Epithelial cell of prostate (primary cell): ENCODE results near the gene DLGAP4.

Experiments used
- DNase-seq: peaks from one replicate; pipeline ENCODE4 v3.0.0-alpha.2; 2011; ENCODE audit warnings: low read depth, low spot score
- H3K27ac ChIP-seq: fragments of 450-650 bp; 2 replicates; pipeline ENCODE4 v1.5.1; 2017; ENCODE audit warnings: mild to moderate bottlenecking

Gene DLGAP4

DNA sequence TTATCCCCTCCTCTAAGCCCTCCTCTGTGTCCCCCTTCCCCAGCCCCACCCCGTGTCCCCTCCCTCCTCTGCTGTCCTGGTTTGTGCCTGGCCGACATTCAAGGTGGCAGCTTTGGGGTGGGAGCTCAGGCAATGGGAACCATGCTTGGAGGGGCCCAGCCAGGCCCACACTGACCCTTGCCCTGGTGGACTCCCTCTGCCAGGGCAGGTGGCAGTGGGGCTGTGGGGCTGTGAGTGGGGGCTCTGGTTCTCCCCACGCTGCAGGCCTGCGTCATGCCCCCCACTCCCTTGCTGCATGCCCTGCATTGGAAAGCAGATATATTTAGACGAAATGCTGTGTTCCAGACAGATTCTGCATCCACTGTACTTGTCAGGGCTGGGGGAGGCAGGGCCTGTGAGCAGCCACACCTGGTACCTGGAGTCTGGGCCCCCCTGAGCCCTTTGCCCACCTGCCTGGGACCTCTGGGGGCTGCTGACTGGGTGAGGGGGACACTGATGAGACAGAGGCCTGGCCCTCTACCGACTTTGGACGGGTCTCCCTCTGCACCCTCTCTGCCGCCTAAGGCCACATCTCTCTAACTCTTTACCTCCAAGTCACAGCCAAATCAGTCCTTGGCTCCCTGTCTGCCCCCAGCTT lies 14.2 kb downstream of the DLGAP4 start:
- no peak for DNase-seq
- no peak overlapping the region for H3K27ac ChIP-seq

DNA sequence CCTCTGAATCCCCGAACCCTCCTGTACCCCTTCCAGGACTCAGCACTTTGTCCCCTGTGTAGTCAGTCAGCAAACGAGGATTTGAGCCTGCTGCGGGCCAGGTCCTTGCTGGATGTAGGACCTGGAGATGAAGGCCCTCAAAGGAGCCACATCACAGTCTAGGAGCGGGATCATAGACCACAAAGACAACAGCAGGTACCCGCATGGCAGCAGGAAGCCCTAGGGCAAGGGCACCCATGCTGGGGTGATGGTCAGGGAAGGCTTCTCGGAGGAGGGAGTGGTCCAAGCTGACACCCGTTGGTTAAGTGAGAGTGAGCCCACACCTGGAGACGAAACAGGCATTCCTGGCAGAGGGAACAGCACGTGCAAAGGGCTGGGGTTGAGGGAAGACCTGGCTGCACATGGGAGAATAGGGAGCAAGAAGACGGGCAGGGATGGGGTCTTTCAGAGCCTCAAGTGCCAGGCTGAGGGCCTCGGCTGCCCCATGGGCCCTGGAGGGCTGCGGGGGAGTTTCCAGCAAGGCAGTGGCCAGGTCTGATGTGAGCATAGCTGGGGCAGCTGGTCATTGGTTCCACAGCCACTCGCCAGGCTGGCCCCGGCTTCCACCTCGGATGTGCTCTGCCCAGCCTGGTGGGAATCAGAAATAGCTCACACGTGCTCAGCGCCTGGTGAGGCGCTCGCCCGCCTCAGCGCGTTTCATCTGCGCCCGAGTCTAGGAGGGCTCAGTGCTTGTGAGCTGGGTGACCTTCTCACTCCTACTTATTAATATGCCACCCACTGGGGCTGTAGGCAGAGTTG lies 15.0 kb downstream of the DLGAP4 start:
- DNase-seq: no peak
- no peak overlapping the region for H3K27ac ChIP-seq

DNA sequence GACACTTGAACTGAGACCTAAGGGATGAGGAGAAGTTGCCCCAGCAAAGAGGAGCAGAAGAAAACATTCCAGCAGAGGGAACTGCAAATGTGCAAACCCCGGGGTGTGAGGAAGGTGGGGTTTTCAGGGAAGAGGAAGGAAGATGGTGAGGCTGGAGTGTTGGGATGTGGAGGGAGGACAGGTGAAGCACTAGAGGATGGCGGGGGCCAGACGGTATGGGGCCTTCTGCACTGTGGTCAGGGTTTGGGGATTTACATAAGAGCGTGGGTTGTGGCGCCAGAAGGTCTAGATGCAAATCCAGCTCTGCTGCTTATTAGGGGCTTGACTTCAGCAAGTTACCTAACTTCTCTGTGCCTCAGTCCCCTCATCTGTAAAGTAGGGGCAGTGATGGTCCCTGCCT lies 16.0 kb downstream of the DLGAP4 start:
- no peak for DNase-seq
- H3K27ac ChIP-seq: no peak overlapping the region

DNA sequence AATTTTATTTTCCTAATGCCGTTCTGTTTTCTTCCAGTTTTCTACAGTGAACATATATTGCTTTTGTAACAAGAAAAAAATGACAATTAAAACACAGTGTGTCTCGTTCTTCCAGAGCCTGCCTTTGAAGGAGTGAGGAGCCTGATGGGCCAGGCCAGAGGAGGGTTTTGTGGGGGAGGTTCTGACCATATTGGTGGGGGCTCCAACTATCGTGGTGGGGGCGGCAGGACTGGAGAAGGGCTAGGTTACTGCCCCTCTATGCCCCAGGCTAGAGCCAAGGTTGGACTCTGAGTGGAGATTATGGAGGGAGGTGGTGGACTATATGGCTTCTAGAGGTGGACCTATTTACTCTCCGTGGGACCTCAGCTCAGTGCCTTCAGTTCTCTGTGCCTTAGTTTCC lies 24.0 kb downstream of the DLGAP4 start:
- no peak overlapping the region for H3K27ac ChIP-seq
- no peak for DNase-seq

DNA sequence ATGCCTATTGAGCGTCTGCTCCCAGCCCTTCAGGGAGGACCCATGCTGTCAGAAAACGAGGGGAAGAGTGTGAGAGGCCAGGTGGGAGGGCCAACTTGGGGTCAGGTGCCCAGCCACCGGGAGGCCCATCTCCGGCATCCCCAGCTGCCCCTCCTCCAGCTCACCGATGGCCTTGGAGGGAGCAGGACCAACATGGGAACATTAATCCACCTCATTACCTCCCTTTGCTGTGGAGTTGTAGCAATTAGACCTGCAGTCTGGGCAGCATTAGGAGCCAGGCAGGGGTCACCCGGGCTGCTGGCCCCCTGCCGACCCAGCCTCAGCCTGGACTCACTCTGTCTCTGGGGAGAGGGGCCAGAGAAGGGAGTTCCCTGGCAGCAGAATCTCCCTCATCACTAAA lies 25.1 kb downstream of the DLGAP4 start:
- no peak overlapping the region for H3K27ac ChIP-seq
- no peak for DNase-seq

DNA sequence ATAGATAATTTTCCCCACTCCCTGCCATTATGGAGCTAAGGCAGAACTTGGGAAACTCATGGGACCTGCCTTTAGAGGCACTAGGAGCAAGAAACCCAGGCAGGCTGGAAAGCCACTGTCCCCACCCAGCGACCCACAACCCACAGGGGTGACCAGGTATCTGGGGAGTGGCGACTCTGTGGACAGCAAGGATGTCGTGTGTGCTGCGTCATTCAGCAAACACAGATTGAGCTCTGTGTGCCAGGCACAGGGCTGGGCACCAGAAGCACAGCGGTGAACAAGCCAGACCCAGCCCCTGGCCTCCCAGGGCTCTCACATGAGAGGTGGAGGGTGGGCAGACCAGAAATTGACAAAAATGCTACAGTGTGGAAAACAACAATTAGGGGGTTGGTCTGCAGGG lies 27.7 kb downstream of the DLGAP4 start:
- no peak for DNase-seq
- H3K27ac ChIP-seq: no peak overlapping the region

DNA sequence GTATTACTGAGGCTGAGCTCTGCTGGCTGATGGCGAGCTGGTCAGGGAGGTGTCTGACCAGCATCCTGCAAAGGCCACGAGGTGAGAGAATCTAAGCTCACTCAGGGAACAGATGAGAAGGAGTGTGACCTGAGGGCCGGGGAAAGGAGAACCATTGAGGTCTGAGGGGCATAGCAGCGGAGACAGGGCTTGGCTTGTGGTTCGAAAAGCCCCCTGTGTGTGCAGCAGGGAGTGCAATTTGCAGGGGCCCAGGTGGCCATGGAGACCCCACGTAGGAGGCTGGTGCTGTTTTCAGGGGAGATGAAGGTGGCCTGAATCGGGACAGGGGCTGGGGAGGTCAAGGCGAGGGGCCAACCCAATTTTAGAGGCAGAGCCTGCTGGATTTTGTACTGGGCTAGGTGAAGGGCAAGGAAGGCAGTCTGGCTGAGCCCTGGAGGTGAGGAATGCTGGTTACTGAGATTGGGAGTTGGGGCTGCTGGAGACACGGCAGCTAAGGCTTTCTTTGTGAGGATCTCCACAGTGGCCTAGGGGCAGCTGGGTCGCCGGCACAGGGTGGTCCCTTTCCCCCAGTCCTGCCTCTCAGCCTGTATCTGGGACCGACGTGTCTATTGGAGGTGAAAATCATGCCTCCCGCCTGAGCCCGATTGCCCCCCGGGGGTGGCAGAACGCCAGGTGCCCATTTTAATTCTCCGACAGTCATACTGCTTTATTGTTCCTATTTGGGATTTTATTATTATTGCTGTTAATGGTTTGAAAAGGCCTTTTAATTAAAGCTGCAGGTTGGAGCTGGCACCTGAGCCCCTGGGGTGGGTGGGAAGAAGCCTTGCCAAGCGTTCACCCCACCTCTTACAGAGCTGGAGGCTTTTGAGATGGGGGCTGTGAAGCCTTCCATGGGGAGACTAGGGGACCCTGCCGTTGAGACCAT lies 28.4 kb downstream of the DLGAP4 start:
- H3K27ac ChIP-seq: no peak overlapping the region
- no peak for DNase-seq

DNA sequence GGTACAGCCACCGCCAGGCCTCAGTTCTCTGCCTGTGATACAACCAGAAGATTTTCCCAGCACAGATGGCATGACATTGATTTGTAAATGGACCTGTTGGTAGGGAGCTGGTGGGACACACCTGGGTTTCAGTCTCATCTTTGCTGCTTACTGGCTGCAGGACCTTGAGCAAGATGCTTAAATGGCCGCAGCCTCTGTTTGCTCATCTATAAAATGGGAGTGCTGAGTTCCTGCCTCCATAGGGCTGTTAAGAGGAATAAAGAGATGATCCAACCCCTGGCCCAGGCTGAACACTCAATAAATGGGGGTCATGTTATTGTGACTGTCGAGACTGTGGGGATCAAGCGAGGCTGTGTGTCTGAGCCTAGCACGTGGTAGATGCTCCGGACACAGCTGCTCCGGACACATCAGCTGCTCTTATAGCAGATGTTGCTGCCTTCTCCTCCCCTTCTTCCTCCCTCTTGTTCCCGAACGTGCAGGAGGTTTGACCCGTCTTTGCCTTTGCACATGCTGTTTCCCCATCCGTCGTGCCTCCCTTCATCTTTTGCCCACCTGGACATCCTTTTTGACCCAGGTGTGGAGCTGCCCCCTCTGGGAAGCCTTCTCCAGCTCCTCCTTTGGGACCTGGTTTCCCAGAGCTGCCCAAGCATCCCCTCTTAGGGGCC lies 29.2 kb downstream of the DLGAP4 start:
- no peak overlapping the region for H3K27ac ChIP-seq
- DNase-seq: no peak

DNA sequence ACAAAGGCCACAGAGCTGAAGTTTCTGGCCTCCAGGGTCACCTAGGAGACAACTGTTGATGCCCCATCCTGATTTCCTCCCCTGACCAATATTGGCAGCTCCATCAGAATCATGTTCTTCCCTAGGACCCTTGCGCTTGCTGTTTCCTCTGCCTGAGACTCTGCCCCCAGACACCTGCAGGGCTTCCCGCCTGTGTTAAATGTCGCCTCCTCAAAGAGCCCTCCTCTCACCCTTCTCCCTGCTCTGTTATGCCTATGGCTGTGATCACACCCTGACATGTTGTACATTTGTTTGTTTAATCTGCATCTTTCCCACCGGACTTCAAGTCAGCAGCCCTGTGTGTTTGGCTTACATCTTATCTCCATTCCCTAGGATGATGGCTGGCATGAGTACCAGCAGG lies 30.1 kb downstream of the DLGAP4 start:
- no peak overlapping the region for H3K27ac ChIP-seq
- DNase-seq: no peak

DNA sequence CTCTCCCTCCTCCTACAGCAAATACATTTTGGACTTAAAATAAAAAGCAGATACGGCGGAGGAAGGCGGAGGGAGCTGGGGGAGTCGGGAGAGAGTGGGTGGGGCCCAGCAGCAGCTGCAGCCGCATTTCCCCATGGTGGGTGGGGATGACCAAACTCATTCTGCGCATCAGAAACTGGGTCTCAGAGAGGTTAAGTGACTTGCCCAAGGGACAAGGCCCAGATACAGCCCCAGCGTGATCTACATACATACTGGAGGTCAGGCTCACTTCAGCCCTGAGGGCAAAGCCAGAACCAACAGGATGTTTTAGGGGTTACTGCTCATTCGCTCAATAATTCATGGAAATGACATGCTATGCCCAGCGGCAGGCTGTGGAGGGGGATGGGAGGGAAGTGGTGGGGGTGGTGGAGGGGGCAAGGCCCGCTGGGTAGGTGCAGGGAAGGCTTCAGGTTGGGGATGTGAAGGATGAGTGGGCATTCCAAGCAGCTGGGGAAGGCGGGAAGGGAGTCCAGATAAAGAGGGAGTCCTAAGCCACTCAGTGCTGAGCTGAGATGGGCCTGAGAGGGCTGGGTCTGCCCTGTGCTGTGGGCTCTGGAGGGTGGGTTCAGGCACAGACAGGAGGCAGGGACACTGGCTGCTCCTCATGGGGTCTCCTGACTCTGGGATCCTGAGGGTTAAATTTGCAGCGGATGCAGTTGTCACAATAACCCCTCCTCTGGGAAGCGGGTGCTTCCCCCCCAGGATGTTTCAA lies 31.0 kb downstream of the DLGAP4 start:
- no peak for DNase-seq
- H3K27ac ChIP-seq: no peak overlapping the region

DNA sequence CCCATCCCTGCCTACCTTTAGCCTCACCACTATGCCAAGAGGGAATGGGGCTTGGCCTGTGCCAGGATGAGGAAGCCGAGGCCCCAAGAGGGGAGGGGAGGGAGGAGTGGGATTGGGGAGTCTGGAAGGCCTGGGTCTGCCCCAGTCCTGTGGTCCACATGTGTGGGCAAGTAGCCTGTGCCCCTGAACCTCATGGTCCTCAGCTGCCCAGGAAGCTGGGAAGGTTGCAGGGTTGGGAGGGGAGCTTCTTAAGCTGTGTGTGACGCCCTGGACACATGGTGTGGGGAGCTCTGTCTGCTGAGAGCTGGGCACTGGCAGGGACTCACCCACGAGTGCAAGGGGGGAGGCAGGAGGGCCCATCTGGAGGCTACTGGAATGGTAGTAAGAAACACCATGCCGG lies 31.7 kb downstream of the DLGAP4 start:
- DNase-seq: no peak

DNA sequence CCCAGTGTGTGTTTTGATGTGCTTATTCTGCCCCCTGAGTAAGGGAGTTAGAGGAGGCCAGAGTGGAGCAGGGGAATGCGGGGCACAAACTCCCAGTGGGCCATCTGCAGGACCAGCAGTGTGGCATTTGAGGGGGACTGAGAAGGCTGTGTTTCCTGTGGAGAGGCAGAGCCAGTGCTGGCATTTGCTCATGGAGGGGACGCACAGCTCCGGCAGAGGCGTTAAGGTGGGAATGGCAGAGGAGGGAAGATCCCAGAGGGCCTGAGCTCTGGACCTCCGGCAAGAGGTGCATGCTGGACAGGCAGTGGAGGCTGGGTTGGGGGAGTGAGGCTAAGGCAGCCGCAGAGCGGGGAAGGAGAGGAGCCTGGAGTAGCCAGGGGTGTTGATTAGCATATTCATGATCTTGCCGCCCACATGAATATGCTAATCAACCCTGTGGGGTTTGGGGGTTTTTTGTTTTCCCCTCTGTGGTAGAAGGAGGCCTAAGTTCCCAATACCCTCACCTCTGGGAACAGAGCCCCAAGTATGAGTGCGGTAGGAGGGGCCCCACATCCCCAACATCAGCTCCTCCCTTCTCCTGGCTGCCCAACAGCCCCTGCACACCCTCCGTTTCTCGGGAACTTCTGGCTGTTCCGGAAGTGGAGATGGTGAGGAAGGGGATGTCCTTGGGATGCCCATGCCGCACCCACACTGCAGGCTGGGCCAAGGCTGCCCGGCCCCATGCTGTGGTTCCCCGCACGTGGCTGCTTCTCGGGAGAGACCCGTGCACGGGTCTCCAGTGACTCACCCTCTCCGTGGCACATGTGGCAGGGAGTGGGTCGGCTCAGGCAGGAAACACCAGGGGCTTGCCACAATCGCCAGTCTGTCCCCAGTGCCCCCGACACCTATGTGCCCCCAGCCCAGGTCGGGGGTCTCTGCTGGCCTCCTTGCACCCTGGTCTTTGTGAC lies 33.8 kb downstream of the DLGAP4 start:
- no peak for DNase-seq
- no peak overlapping the region for H3K27ac ChIP-seq

More for the DNA sequence above, 31.7 kb downstream of the DLGAP4 start:
- no peak overlapping the region for H3K27ac ChIP-seq

DNA sequence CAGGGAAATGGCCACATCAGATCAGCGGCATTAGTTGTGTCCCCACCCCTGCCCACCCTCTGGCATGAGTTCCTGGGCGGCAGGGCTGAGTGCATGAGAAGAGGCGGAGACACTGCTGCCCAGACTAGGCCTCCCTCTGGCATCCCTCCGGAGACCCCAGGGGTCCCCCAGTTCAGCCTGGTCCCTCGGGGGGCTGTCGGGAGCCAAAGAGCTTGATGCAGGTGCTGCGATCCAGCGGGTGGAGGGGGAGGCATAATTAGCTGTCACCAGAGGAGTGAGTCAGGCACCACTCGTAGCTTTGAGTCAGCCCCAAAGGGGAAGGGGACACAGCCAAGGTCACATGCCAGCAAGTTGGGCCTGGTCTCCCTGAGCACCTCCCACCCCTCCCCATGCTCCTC lies 34.5 kb downstream of the DLGAP4 start:
- no peak for DNase-seq
- no peak overlapping the region for H3K27ac ChIP-seq

DNA sequence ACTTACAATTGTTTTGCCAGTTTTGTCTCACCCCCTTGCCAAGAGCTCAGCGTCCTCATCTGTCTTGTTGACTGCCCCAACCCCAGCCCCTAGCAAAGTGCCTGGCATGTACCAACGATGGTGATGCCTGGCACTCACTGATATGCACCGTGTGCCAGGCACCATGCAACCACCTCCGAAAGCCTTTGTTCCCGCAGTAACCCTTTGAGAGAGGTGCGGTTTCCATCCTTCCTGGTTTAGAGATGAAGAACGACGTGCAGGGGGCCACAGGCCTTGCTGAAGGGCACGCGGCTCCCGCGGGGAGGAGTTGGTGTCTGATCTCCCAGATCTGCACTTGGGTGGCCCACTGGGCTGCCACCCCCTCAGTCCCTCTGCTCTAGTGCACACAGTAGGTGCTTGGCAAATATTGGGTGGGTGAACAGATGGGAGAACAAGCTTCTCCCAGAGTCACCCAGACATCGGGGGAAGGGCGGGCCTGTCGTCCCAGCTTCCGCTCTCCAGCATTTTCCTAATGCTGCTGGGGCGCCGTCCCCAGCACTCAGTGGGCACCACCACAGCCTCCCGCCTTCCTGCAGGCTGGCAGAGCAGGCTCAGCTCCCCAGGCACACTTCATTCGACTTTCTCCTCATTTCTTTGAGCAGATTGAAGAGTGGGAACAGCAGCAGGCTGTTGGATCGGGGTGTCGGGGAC lies 35.3 kb downstream of the DLGAP4 start:
- DNase-seq: no peak

DNA sequence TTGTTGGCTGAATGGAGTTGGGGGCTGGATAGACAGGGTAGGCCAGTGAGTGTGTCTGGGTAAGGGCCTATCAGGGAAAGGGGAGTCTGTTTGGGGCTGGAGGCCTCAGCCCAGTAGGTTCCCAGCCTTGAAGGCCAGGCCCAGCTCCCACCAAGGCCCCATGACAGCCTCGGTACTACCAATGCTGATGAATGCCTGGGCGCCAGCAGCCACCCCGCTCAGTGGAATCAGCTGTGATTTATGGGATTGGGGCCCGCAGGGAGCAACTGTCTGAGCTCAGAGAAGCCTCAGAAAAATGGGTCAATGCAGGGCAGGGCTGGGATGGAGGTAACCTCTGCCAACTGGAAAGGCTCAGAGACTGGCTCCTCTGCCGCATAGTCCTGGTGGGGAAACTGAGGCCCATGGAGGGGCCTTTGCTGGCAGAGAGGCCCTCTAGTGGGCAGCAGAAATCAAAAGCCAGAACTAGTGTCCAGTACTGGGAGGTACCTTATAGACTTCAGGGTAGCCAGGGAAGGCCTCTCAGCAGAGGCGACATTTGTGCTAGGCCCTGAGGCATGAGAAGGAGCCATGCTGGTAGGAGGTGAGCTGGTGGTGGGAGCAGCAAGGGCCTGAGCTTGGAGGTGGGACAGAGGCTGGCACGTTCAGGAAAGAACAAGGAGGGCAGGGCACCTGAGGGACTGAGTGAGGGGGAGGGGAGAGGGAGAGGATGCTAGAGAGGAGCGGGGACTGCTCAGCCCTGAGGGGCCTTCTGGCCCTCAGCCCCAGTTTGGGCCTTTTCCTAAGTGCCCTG lies 36.4 kb downstream of the DLGAP4 start:
- no peak overlapping the region for H3K27ac ChIP-seq
- no peak for DNase-seq

More for the DNA sequence above, 35.3 kb downstream of the DLGAP4 start:
- H3K27ac ChIP-seq: no peak overlapping the region

DNA sequence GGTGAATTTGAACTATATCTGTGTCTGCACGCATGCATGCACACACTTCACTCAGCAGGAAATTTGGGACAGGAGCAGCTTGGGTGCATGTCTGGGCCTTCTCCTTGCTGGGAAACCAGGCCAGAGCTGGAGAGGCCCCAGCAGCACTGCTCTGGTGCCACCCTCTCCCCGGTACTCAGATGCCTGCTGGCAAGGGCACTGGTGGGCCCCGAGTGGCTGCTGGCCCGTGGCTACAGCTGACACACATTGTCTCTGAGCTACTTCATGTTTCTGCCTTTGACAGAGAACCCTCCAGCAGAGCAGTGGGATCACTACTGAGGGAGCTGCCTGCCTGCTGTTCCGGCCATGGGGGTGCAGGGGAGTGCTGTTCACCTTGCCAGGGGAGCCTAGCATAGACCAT lies 37.5 kb downstream of the DLGAP4 start:
- DNase-seq: no peak
- H3K27ac ChIP-seq: no peak overlapping the region

DNA sequence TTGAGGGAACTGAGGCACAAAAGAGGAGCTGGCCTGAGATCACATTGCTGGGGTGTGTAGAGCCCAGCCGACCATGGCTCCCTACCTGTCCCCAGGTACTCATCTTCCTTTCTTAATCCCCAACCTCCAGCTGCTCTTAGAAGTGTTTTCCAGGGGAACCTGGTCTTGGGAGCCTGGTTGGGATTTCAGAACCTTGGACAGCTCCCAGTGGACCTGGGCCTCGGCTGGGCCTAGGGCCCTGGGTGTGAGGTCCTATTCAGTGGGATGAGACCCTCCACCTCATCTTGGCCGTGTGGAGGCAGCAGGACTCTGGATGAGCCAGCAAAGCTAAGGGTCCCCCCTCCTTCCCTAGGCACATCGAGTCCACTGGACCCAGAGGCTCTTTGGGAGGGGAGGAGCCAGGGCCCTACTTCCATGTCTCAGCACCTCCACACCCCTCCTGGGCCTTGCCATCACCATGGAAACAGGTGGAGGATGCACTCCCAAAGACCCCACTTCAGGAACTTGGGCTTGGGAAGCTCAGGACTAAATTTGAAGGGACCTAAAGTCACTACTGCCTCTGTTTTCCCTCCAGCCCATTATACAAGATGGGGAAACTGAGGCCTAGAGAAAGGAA lies 38.5 kb downstream of the DLGAP4 start:
- H3K27ac ChIP-seq: no peak overlapping the region
- DNase-seq: no peak
